ENCODE data around the gene INF2.
"Not testable (repeated sequence)": the region's sequence is repeated elsewhere in the genome, so short reads cannot be mapped to it uniquely, and the experiment has no call there.

Gene INF2

GRCh38 chr14:104721505-104722431 lies 32.4 kb downstream of the INF2 start:
- no peak for DNase-seq (ENCODE audit: low spot score)

GRCh38 chr14:104722938-104723650 lies 33.7 kb downstream of the INF2 start:
- DNase-seq (ENCODE audit: low spot score): no peak

GRCh38 chr14:104723651-104724406 lies 34.4 kb downstream of the INF2 start, which contains the start of gene ADSS1:
TSS of gene ADSS1 (plus strand) at chr14:104724229. CDS start at chr14:104724271, 42 bp downstream.
- DNase-seq (ENCODE audit: low spot score): peak; percentile 57

GRCh38 chr14:104724407-104724980 lies 35.1 kb downstream of the INF2 start:
- no peak for DNase-seq (ENCODE audit: low spot score)

- DNase-seq (ENCODE audit: low spot score): no peak
Observed at GRCh38 chr14:104724981-104725771, 35.8 kb downstream of the INF2 start.

GRCh38 chr14:104725772-104726548 lies 36.5 kb downstream of the INF2 start:
- DNase-seq (ENCODE audit: low spot score): no peak

- no peak for DNase-seq (ENCODE audit: low spot score)
Observed at GRCh38 chr14:104726600-104727451, 37.4 kb downstream of the INF2 start.

GRCh38 chr14:104728631-104729030 lies 39.2 kb downstream of the INF2 start:
- DNase-seq (ENCODE audit: low spot score): no peak

GRCh38 chr14:104729176-104729834 lies 39.9 kb downstream of the INF2 start:
- DNase-seq (ENCODE audit: low spot score): not testable (repeated sequence)

GRCh38 chr14:104729835-104730181 lies 40.4 kb downstream of the INF2 start:
- DNase-seq (ENCODE audit: low spot score): no peak

GRCh38 chr14:104730487-104730886 lies 41.1 kb downstream of the INF2 start:
- DNase-seq (ENCODE audit: low spot score): no peak

- no peak for DNase-seq (ENCODE audit: low spot score)
Observed at GRCh38 chr14:104731320-104732294, 42.2 kb downstream of the INF2 start.

GRCh38 chr14:104732355-104732804 lies 43.0 kb downstream of the INF2 start:
- no peak for DNase-seq (ENCODE audit: low spot score)

- no peak for DNase-seq (ENCODE audit: low spot score)
Observed at GRCh38 chr14:104732931-104733681, 43.7 kb downstream of the INF2 start.

- no peak for DNase-seq (ENCODE audit: low spot score)
Observed at GRCh38 chr14:104734051-104734587, 44.7 kb downstream of the INF2 start.

GRCh38 chr14:104734601-104734990 lies 45.2 kb downstream of the INF2 start:
- no peak for DNase-seq (ENCODE audit: low spot score)

All from COLO829 (cell line).